Measurements from ENCODE around the gene STX8.

Gene STX8

DNA sequence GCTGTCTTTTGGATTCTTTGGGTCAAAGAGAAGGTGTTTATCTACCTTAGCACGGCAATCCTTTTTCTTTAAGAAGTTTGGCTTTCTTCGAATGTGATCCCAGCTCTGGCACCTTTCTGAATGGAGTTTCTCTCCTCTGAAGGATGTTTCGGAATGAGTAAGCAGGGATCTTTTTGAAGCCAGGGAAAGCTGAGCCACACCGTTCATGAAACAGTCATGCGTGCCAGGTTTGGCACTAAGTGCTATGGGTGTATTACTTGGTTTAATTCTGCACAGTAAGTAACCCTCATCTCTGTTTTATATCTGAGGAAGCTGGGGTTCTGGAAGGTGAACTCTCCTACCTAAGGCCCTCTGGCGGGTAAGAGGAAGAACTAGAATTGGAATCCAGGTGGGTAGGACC, 319.8 kb downstream of the STX8 start:
- DNase-seq: no peak

DNA sequence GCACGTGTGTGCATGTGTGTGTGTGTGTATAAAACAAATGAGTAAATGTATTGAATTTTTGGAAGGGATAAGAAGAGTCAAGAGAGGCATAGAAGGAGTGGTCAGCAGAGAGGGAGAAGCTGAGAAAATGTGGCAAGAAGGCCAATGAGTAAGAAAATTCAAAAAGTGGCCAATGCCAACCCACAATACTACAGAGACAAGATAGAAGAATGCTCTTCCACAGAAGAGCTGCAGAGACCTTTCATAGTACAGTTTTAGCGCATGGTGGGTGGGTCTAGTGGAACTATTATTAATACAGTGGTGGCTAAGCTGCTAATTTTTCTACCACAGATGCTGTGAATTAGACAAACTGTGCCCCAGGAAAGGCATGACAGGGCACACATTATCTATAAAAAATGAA, 320.8 kb downstream of the STX8 start:
- no peak for DNase-seq

- no peak for DNase-seq
Measured at GRCh38 chr17:9253308-9253707, 322.3 kb downstream of the STX8 start.

- no peak for DNase-seq
Measured at GRCh38 chr17:9251273-9251672, 324.3 kb downstream of the STX8 start.

- DNase-seq: no peak
Measured at GRCh38 chr17:9249245-9249953, 326.2 kb downstream of the STX8 start.

- DNase-seq: no peak
Measured at GRCh38 chr17:9247401-9247938, 328.1 kb downstream of the STX8 start.

DNA sequence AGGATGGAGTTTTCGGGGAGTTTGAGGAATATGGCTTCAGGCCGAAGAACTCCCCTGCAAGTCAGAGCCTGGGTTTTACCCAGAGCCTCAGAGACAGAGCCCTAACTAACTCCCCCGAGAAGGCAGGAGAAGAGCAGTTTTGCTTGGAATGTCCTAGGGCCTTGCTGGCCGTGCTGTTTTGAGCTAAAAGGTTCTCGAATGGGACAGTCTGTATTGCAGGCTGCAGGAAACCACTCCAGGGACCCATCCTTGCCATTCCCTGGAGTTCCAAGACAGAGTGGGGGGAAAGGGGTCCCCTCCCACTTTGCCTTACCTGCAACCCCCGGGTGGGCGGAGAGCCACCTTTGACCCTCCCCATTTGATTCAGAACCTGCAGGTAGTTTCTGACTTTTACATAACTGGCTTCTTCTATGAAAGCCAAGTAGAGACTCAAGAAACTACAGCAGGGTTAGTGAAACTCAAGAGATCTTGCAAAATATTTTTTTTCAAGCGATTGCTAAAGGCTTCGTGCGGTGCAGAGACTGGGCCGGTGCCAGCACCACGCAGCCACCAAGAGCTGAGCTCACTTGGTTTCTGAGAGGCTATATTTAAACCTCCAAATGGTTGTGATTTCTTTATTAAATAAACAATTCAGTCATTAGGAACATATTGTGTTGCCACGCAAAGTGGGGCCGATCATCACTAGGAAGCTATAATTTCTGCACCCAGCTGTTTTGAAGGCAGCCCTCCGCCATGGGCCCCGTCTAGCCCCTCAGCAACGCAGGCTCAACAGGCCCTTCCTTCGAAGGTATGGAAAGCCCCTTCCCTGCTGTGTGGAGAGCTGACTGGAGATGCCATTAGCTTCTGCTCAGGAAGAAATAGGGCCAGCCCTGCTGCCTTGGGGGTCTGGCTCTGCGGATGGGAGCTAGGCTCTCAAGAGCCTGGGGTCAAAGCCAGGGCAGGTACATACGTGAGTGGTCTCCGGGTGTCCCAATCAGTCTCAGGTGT, 331.3 kb downstream of the STX8 start:
- no peak for DNase-seq

DNA sequence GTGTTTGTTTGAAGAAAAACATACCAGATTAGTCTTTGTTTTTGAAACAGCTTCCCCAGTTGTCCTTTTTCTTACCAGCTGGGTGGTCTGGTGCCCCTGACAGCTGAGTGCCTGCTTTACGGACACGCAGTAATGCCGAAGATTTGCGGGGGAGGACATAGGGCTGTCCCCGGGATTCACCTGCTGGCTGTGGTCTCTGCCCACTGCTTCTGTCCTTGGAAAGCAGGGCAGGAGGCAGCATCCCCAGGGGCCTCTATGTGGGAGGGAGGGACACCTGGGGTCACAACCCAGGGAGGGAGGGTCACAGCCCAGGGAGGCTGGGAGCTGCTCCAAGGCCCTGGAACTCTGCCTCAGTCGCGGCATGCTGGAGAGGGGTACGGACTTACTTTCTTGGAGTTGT, 332.6 kb downstream of the STX8 start:
- no peak for DNase-seq

DNA sequence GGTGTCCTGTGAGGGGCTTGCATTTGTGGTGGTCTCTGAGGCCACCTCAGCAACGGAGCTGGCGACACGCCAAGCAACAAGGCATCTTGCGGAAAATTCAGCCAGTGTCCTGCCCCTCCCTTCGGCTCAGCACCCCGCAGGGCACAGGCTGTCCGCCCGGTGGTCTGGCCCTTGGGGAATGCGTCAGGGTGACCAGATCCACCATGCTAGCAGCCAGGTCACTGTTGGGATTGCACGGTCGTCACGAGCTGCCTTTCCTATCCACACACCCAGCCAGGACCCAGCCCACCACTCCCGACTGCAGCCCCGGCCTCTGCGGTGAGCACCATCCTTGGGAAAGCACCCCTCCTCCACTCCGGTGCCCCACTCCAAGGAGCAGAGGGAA, 333.1 kb downstream of the STX8 start:
- no peak for DNase-seq

GRCh38 chr17:9241774-9242496, 333.7 kb downstream of the STX8 start:
- no peak for DNase-seq

- DNase-seq: no peak
Measured at GRCh38 chr17:9241371-9241712, 334.3 kb downstream of the STX8 start.

GRCh38 chr17:9240659-9241370, 334.8 kb downstream of the STX8 start:
- DNase-seq: no peak

DNA sequence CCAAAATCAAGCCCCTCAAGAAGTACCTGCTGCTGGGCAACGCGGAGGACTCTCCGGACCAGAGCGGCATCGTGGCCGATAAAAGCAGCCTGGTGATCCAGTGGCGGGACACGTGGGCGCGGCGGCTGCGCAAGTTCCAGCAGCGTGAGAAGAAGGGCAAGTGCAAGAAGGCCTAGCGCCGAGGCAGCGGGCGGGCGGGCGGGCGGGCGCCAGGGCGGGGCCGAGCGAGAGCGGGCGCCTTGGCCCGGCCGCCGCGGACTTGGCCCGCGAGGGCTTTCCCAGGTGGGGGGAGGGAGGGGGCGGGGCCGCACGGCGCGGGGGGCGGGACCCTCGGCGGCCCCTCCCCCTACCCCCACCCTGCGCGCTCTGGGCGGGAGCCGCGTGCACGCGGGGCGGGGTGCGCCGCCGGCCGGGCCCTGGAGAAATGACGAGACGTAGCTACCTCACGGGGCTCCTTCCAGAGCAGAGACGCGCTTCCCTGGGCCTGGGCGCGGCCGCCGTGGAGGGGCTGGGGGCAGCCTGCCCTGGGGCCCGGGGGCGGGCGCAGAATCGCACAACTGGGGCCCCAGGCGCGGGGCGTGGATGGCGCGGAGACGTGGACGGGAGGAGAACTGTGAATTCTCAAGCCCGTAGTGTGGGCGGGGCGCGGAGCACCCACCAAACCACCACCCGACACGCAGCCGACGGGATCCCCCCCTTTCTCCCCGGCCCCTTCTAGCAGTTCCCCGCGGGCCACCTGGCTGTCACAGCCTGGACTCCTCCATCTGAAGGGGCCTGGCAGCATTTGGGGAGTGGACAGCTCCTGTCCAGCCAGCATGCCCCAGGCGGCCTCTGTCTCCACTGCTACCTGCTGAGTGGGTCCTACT, 335.6 kb downstream of the STX8 start:
- DNase-seq: peak; percentile 70

DNA sequence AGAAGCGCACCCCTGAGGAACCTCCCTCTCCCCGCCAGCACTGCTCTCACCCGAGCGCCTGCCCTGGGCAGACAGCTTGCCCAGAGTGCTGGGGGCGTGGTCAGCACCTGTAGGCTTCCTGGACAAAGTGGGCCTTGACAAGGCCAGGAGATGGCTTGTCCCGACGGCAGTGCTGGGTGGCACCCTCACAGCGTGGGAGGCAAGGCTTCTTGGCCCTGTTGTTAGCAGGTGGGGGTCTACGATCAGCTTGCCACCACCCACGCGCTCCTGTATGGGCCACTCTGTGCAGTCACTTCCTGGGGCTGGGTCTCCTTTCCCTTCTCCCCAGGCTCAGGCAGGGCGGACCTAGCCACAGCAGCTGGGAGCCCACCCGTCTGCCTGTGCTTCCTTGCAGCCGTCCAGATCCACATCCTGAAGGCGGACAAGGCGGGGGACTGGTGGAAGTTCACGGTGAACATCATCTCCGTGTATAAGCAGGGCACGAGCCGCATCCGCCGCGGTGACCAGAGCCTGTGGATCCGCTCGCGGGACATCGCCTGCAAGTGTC, 336.3 kb downstream of the STX8 start:
- DNase-seq: no peak

DNA sequence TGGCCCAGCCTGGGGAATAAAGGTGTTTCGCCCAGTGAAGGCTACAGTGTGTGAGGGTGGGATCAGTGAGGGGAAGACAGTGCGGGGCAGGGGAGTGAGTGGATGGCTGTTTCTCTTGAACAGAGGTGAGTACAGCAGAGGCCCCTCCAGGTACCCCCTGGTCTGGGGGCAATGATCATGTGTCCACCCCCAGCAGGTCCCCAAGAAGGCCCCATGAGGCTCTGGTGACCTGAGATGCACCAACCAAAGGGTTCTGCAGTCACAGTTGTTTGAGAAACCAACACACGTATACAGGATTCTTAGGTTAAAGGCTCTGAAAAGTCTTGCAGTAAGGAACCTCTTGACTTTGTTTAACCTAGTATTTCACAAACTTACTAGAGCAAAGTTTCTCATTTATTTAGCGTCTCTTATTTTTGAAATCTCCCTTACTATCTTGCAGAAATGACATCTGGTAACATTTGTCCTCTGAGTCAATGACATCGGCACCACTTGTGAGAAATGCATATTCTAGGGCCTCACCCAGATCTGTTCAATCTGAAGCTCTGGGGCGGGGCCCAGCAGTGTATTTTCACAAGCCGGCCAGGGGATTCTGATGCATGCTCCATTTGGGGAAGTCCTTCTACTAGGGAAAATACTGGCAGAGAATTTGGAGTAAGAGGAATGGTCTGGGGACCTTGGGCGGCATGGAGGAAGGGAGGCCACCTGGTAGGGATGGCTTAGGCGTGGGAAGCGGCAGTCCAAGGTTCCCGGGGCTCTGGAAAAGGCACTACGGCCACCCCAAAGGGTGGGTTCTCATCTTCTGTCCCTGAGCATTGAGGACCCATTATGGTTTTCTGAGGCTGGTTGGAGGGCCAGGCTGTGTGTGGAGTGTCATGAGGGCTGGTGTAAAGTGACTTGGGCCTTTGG, 337.0 kb downstream of the STX8 start:
- no peak for DNase-seq

- no peak for DNase-seq
Measured at GRCh38 chr17:9237661-9238301, 337.8 kb downstream of the STX8 start.

- no peak for DNase-seq
Measured at GRCh38 chr17:9237053-9237410, 338.6 kb downstream of the STX8 start.

- no peak for DNase-seq
Measured at GRCh38 chr17:9236286-9237052, 339.2 kb downstream of the STX8 start.

DNA sequence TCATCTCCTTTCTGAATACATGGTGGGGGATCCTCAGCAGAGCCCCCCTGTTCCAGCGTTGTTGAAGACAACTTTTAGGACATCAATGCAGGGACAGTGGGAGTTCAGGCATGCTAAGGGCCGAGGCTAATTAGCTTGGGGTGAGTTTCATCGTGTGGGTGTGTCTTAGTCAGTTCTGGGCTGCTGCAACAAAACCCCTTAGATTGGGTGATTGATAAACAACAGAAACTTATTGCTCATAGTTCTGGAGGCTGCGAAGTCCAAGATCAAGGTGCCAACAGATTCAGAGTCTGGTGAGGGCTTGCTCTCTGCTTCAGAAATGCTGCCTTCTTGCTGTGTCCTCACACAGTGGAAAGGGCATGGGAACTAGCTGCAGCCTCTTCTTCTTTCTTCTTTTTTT, 340.3 kb downstream of the STX8 start:
- DNase-seq: peak; percentile 11
